MCF 10A (cell line): ENCODE measurements around the gene PRUNE1. TPM values are rescaled to one million over a fixed set of nuclear protein-coding genes. Genes with fewer than 3 reads are reported as not detected.
A peak's percentile ranks its signal among the peaks of the same experiment; 100 is the strongest.

ENCODE experiments used
- BruUV-seq: library from RNA; stranded (reverse); fragments of 400-500 nt; replicated peaks from 2 replicates; lab custom pipeline; 2021; lab: Mats Ljungman, UMichigan
- CTCF ChIA-PET: fragments of 300-600 bp; sonication (Branson Sonifier 250); formaldehyde crosslinking; extraction: SDS; loops from one replicate; lab custom pipeline; 2021; ENCODE audit warnings: antibody characterized with exemption, inconsistent platforms; lab: Yijun Ruan, JAX
- POLR2A ChIA-PET: fragments of 300-600, 350-650 bp; sonication (Branson Sonifier 250); formaldehyde crosslinking; extraction: SDS; loops from one replicate; lab custom pipeline; 2020; ENCODE audit warnings: antibody characterized with exemption, inconsistent platforms; lab: Yijun Ruan, JAX
- DNase-seq: peaks from one replicate; pipeline ENCODE4 v3.0.0-alpha.2; 2018; ENCODE audit not compliant: unreplicated experiment
- H3K27ac Mint-ChIP-seq: one replicate; pipeline ENCODE4 v1.8.0; 2022; ENCODE audit warnings: mild to moderate bottlenecking, low read depth, mixed read lengths; ENCODE audit not compliant: unreplicated experiment
- H3K27me3 Mint-ChIP-seq: one replicate; pipeline ENCODE4 v1.8.0; 2022; ENCODE audit warnings: mixed read lengths; ENCODE audit not compliant: insufficient read depth, unreplicated experiment
- H3K36me3 Mint-ChIP-seq: one replicate; pipeline ENCODE4 v1.8.0; 2022; ENCODE audit warnings: mild to moderate bottlenecking, moderate library complexity, mixed read lengths; ENCODE audit not compliant: insufficient read depth, unreplicated experiment
- H3K4me1 Mint-ChIP-seq: one replicate; pipeline ENCODE4 v1.8.0; 2022; ENCODE audit warnings: mixed read lengths; ENCODE audit not compliant: insufficient read depth, unreplicated experiment
- H3K4me3 Mint-ChIP-seq: one replicate; pipeline ENCODE4 v1.8.0; 2022; ENCODE audit warnings: mild to moderate bottlenecking, moderate library complexity, mixed read lengths; ENCODE audit not compliant: unreplicated experiment
- H3K9me3 Mint-ChIP-seq: one replicate; pipeline ENCODE4 v1.8.0; 2022; ENCODE audit warnings: mixed read lengths; ENCODE audit not compliant: unreplicated experiment
- CTCF ChIP-seq: fragments of 200-600 bp; IDR thresholded peaks from one replicate; pipeline ENCODE4 v1.8.0; 2022; ENCODE audit warnings: antibody characterized with exemption, mild to moderate bottlenecking; ENCODE audit not compliant: unreplicated experiment
- intact Hi-C: fragments of 100-400 bp; cut with micrococcal nuclease; formaldehyde crosslinking; loops from 2 replicates; pipeline ENCODE4 v1.14.1; 2022
- total RNA-seq: library from RNA; stranded (reverse); gene quantifications from 2 replicates; pipeline ENCODE4 v1.2.3, GENCODE V29; 2022

Gene PRUNE1
- total RNA-seq, 1 experiment from 2014 or later, result 17.6 TPM

- Mint-ChIP-seq H3K36me3 (peaks cover 3% of the 10 kb centered on the region), H3K27me3 (no peaks in the 10 kb centered on the region), H3K4me3 (no peak overlapping the region), H3K27ac (no peak overlapping the region), H3K9me3 (no peaks in the 10 kb centered on the region), H3K4me1 (no peaks in the 10 kb centered on the region)
- ChIA-PET CTCF (interaction anchor here (0.9 to 5.5 kb wide), 3 partner anchors 9 to 45 kb away, joined by 3 to 29 read pairs (median 3); no protein-coding TSS in a partner anchor), POLR2A (no interaction called here)
- intact Hi-C loops, result no loop called here
- no peak for DNase-seq
- TF ChIP-seq CTCF, result no peak
- no TSS peak for BruUV-seq
Observed at GRCh38 chr1:151039521-151039920, 31.3 kb downstream of the PRUNE1 start.

GRCh38 chr1:151043163-151043562 lies 34.9 kb downstream of the PRUNE1 start:
- BruUV-seq, result no TSS peak
- CTCF ChIA-PET, result interaction anchor here (0.6 to 4.4 kb wide), 7 partner anchors 11 to 133 kb away, joined by 3 to 22 read pairs (median 3); partner anchors contain the start of gene TMOD4
- POLR2A ChIA-PET, result interaction anchor here (0.6 to 9.7 kb wide), 3 partner anchors 16 to 80 kb away, joined by 3 to 90 read pairs (median 3); partner anchors contain the start of genes CDC42SE1 and MLLT11
- H3K4me3 Mint-ChIP-seq, result no peak overlapping the region
- DNase-seq, result no peak
- H3K36me3 Mint-ChIP-seq, result peaks cover 13% of the 10 kb centered on the region
- TF ChIP-seq CTCF, result no peak
- intact Hi-C loops, result no loop called here
- no peak overlapping the region for H3K27ac Mint-ChIP-seq
- H3K4me1 Mint-ChIP-seq, result peaks cover 5% of the 10 kb centered on the region
- no peaks in the 10 kb centered on the region for H3K9me3 Mint-ChIP-seq
- H3K27me3 Mint-ChIP-seq, result no peaks in the 10 kb centered on the region

- BruUV-seq, result no TSS peak
- Mint-ChIP-seq H3K36me3 (peaks cover 30% of the 10 kb centered on the region), H3K4me1 (peaks cover 21% of the 10 kb centered on the region), H3K27me3 (no peaks in the 10 kb centered on the region), H3K27ac (peak within 1 kb of the TSS; percentile 79), H3K9me3 (no peaks in the 10 kb centered on the region), H3K4me3 (peak within 1 kb of the TSS; percentile 85)
- DNase-seq, result peak; percentile 61
- CTCF ChIA-PET, result interaction anchor here (0.6 to 2.5 kb wide), 12 partner anchors 8 to 123 kb away, joined by 3 to 17 read pairs (median 4); no protein-coding TSS in a partner anchor
- intact Hi-C loops, result no loop called here
- no peak for TF ChIP-seq CTCF
- POLR2A ChIA-PET, result interaction anchor here (0.6 to 9.7 kb wide), 18 partner anchors 9 to 813 kb away, joined by 3 to 90 read pairs (median 4); partner anchors contain the start of genes CDC42SE1, LYSMD1, MINDY1 and MLLT11
Observed at GRCh38 chr1:151047591-151047924, 39.3 kb downstream of the PRUNE1 start, which contains the start of gene C1orf56. Gene C1orf56, plus strand, starts transcription at chr1:151047751. Its CDS starts 97 bp downstream, at chr1:151047848.

GRCh38 chr1:151047925-151048644 lies 39.8 kb downstream of the PRUNE1 start:
- Mint-ChIP-seq H3K9me3 (no peaks in the 10 kb centered on the region), H3K4me1 (peaks cover 21% of the 10 kb centered on the region), H3K27me3 (no peaks in the 10 kb centered on the region), H3K36me3 (peaks cover 35% of the 10 kb centered on the region), H3K4me3 (peak overlapping the region; percentile 85), H3K27ac (peak overlapping the region; percentile 79)
- TF ChIP-seq CTCF, result no peak
- DNase-seq, result peak; percentile 79
- TSS peak; percentile 70 for BruUV-seq
- CTCF ChIA-PET, result interaction anchor here (0.5 to 2.5 kb wide), 12 partner anchors 9 to 131 kb away, joined by 3 to 17 read pairs (median 4); no protein-coding TSS in a partner anchor
- intact Hi-C loops, result no loop called here
- POLR2A ChIA-PET, result interaction anchor here (0.6 to 9.7 kb wide), 17 partner anchors 10 to 710 kb away, joined by 3 to 90 read pairs (median 4); partner anchors contain the start of genes CDC42SE1, LYSMD1, MINDY1 and MLLT11
